ENCODE data around the gene SLC6A2.
"Not testable (repeated sequence)": the region's sequence is repeated elsewhere in the genome, so short reads cannot be mapped to it uniquely, and the experiment has no call there.

Gene SLC6A2

GRCh38 chr16:55717326-55717725, 61.5 kb downstream of the SLC6A2 start:
- DNase-seq, result no peak

DNA sequence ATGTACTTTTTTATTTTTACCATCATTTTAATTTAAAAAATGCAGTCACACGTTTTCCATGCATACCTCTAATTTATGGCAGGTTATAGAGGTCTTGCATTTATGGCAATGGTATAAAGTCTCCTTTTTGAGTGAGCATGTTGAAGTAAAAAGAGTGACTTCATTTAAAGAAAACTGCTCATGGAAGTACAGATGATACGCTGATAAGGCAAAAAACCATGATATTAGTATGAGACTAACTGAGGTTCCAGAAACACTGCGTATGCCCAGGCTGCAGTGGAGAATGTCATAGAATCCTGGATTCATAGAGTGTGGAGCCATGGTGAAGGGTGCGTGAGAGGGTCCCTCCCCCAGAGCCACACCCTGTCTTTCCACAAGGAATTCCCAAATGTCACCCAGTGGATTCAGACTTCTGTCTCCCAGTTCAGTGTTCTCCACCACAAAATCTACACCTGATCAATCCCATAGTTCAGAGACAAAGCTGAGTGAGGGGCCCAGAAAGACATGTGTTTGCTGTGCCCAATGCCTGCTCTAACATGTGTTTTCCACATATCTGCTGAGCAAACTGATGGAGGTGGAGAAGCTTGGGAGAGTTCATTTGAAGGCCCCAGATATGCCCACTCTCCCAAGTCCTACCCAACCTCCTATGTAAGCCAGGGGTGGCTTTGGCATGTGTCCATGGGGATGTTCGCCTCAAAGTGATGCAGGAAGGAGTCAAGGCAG, 69.4 kb downstream of the SLC6A2 start:
- DNase-seq, result no peak

DNA sequence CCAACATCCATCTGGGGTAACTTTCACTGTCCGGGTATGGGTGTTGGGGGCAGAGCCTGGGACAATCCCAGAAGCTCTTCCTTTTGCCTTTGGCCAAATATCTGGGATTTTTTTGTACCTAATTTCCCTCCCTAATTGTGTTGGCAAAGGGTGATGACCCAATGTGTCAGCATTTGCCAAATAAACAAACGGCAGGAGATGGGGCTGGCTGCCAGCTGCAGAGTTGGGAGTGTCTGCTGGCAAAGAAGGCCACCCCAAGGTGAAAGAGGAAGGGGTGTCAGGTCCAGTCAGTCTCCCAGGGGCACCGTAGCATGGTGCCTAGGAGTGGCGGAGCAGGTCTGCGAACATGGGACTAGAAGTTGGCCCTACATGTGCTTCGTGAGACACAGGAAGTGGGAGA, 73.0 kb downstream of the SLC6A2 start:
- no peak for DNase-seq

GRCh38 chr16:55730115-55730514, 74.3 kb downstream of the SLC6A2 start:
- DNase-seq, result no peak

GRCh38 chr16:55732496-55732895, 76.7 kb downstream of the SLC6A2 start:
- DNase-seq, result no peak

DNA sequence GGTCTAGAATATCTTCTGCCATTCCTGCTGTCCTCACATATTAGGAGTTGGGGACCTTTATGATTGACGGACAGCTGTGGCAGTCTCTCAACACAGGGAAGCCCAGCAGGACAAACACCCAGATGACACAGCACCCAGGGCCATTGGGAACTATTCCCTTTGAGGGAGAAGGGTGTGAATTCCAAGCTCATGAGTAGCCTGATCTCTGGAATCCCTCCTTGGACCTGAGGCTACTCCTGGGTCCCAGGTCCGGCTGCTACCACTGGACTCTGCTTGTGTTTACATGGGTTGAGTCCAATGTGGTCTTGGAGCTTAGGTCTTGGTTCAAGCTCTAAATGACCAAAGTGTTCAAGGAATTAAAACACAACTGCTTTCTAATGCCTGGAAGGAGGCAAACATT, 78.9 kb downstream of the SLC6A2 start:
- no peak for DNase-seq

- no peak for DNase-seq
Observed at GRCh38 chr16:55735120-55735781, 79.5 kb downstream of the SLC6A2 start.

DNA sequence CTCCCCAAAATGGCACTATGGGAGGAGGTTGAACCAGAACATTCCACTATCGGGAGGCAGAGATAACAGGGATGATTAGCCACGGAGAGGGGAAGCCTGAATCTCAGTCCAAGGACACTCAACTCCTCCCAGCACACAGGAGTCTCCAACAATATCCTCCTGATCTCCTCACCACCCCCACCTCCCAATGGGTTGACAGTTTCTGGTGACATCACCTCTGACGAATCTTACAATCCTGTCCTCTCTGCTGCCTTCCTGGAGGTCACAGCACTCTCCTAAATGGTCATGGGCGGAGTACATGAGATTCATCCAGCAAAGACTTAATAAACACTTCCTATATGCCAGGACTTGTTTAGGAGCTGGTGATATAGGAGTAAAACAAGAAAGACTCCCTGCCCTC, 80.9 kb downstream of the SLC6A2 start:
- no peak for DNase-seq

- DNase-seq, result no peak
Observed at GRCh38 chr16:55737318-55737717, 81.5 kb downstream of the SLC6A2 start.

GRCh38 chr16:55737966-55738365, 82.2 kb downstream of the SLC6A2 start:
- DNase-seq, result no peak

DNA sequence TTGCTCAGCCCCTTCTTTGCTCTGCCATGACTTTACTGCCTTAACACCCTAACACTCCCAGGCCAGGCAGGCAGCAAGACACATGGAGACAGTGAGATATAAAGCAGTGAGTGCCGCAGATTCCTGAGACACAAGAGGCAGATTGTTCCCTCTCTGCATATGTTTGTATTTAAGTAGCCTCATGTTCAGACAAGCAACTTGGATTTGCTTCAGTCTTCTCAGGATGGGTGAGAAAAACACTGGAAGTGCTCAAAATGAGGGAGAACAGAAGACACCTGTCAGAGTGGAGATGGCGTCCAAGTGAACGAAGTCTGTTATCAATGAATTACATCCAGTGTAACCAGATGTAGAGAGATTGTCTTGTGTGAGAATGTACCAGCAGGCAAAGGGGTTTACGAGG, 90.3 kb downstream of the SLC6A2 start:
- no peak for DNase-seq

GRCh38 chr16:55747785-55748184, 92.0 kb downstream of the SLC6A2 start:
- DNase-seq, result no peak

DNA sequence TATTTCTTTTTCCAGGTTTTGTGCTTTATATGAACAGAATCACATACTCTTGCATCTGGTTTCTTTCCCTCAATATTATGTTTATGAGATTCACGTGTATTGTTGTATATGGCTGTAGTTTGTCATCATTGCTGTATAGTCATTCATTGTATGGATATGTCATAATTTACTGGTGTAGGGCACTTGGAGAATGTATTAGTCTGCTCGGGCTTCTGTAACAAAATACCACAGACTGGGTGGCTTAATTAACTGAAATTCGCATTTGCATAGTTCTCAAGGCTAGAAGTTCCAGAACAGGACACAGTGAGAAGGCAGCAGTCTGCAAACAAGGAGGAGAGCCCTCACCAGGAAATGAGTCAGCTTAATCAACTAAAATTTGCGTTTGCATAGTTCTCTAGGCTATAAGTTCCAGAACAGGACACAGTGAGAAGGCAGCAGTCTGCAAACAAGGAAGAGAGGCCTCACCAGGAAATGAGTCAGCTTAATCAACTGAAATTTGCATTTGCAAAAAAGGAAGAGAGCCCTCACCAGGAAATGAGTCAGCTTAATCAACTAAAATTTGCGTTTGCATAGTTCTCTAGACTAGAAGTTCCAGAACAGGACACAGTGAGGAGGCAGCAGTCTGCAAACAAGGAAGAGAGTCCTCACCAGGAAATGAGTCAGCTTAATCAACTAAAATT, 96.8 kb downstream of the SLC6A2 start:
- DNase-seq, result not testable (repeated sequence)

GRCh38 chr16:55753145-55753631, 97.4 kb downstream of the SLC6A2 start:
- not testable (repeated sequence) for DNase-seq

Data from NCI-H2081 treated with DMSO at 0.1 percent for 48 hours (cell line).